IPS-20b (cell line): Measurements from ENCODE around the gene GABRG2.

Experiments used
- H3K27ac ChIP-seq: one replicate; pipeline ENCODE4 v1.5.1; 2013; ENCODE audit warnings: low read length
- H3K27me3 ChIP-seq: 2 replicates; pipeline ENCODE4 v1.6.1; 2013; ENCODE audit warnings: mild to moderate bottlenecking, low read length, inconsistent platforms; ENCODE audit not compliant: insufficient read depth
- H3K36me3 ChIP-seq: 2 replicates; pipeline ENCODE4 v1.6.1; 2013; ENCODE audit warnings: low read depth, mild to moderate bottlenecking, inconsistent platforms, low read length, moderate library complexity; ENCODE audit not compliant: insufficient read depth
- H3K4me1 ChIP-seq: 2 replicates; pipeline ENCODE4 v1.6.1; 2013; ENCODE audit warnings: mild to moderate bottlenecking, control low read depth, inconsistent platforms, low read length, moderate library complexity; ENCODE audit not compliant: insufficient read depth
- H3K4me3 ChIP-seq: 2 replicates; pipeline ENCODE4 v1.5.1; 2013; ENCODE audit warnings: mild to moderate bottlenecking, low read length, inconsistent platforms
- H3K9ac ChIP-seq: 2 replicates; pipeline ENCODE4 v1.6.1; 2013; ENCODE audit warnings: low read depth, mild to moderate bottlenecking, inconsistent platforms, low read length, moderate library complexity
- H3K9me3 ChIP-seq: 2 replicates; pipeline ENCODE4 v1.6.1; 2013; ENCODE audit warnings: mild to moderate bottlenecking, low read depth, low read length, inconsistent platforms; ENCODE audit not compliant: insufficient read depth

GABRG2 gene

DNA sequence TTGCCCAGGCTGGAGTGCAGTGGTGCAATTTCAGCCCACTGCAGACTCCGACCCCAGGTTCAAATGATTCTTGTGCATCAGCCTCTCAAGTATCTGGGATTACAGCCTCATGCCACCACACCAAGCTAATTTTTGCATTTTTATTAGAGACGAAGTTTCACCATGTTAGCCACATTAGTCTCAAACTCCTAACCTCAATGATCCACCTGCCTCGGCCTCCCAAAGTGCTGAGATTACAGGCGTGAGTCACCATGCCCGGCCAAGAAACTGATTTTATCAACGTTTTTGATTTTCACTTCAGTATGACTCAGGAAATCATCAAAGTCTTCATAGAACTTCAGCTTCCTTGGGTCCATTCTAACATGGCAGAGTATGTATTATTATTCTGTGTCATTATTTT, 125.4 kb downstream of the GABRG2 start:
- no peak overlapping the region for H3K27ac ChIP-seq
- H3K9me3 ChIP-seq, result no peaks in the 10 kb centered on the region
- H3K9ac ChIP-seq, result no peak overlapping the region
- H3K4me3 ChIP-seq, result no peak overlapping the region
- H3K36me3 ChIP-seq, result no peaks in the 10 kb centered on the region
- H3K27me3 ChIP-seq, result no peaks in the 10 kb centered on the region
- H3K4me1 ChIP-seq, result no peaks in the 10 kb centered on the region

GRCh38 chr5:162196351-162196750, 128.8 kb downstream of the GABRG2 start:
- H3K27ac ChIP-seq, result no peak overlapping the region
- no peak overlapping the region for H3K4me3 ChIP-seq
- H3K36me3 ChIP-seq, result no peaks in the 10 kb centered on the region
- H3K27me3 ChIP-seq, result no peaks in the 10 kb centered on the region
- no peaks in the 10 kb centered on the region for H3K9me3 ChIP-seq
- no peak overlapping the region for H3K9ac ChIP-seq
- no peaks in the 10 kb centered on the region for H3K4me1 ChIP-seq

DNA sequence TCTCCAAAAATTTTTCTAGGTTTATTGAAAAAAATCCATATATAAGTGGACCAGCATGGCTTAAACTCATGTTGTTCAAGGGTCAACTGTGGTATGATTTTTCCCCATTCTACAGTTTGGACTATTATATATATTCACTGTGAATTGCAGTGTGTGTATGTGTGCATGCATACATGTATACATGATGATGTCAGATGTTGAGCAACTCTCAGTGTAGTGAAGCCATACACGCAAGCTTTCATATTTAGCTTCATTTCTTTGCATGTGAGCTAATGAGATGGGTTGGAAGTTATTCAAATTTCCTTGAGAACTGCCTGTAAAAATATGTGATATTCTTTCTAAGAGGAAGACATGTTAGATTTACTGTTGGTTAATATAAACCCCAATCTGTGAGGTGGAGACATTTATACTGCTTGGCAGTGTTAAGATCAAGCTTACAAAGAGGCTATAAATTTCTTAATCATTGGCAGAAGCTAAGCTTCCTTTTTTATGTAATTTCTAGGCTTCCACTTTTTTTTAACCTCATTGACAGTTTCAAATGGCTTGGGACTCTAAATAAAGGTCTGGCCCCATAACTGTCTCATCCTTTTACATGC, 134.8 kb downstream of the GABRG2 start:
- Histone ChIP-seq H3K27ac (no peak overlapping the region), H3K36me3 (no peaks in the 10 kb centered on the region), H3K27me3 (no peaks in the 10 kb centered on the region), H3K4me1 (no peaks in the 10 kb centered on the region), H3K9ac (no peak overlapping the region), H3K9me3 (no peaks in the 10 kb centered on the region), H3K4me3 (no peak overlapping the region)
